Fibroblast of peridontal ligament (primary cell): Measurements from ENCODE around the gene TMEM242.
A peak's percentile ranks its signal among the peaks of the same experiment; 100 is the strongest.
"Not testable (repeated sequence)": the region's sequence is repeated elsewhere in the genome, so short reads cannot be mapped to it uniquely, and the experiment has no call there.

Source experiments
- DNase-seq: peaks from one replicate; pipeline ENCODE4 v3.0.0-alpha.2; 2010; ENCODE audit errors: extremely low read depth

Gene TMEM242

GRCh38 chr6:157323966-157324300 lies 614 bp upstream of the TMEM242 start:
- peak; percentile 82 for DNase-seq

DNA sequence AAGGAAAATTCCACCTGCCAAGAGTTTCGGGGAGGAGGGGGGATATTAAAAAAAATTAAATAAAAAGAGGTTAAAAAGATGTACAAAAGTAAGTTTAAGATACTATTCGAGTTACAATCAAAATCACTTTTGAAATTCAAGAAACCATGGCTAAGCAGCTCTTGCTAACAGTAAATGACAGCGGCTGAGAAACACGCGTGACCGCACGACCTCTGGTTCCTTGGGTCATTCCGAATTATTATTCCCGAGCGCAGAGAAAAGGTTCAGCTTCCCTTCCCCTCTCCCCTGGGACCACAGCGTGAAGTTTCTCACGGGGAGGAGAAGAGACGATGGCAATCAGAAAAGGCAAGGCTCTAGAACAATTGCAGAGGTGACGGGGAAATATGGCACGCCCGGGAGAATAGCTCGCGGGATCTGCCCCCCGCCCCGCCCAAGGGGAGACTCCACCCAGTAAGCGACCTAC lies 496 bp downstream of the TMEM242 start:
- no peak for DNase-seq

DNA sequence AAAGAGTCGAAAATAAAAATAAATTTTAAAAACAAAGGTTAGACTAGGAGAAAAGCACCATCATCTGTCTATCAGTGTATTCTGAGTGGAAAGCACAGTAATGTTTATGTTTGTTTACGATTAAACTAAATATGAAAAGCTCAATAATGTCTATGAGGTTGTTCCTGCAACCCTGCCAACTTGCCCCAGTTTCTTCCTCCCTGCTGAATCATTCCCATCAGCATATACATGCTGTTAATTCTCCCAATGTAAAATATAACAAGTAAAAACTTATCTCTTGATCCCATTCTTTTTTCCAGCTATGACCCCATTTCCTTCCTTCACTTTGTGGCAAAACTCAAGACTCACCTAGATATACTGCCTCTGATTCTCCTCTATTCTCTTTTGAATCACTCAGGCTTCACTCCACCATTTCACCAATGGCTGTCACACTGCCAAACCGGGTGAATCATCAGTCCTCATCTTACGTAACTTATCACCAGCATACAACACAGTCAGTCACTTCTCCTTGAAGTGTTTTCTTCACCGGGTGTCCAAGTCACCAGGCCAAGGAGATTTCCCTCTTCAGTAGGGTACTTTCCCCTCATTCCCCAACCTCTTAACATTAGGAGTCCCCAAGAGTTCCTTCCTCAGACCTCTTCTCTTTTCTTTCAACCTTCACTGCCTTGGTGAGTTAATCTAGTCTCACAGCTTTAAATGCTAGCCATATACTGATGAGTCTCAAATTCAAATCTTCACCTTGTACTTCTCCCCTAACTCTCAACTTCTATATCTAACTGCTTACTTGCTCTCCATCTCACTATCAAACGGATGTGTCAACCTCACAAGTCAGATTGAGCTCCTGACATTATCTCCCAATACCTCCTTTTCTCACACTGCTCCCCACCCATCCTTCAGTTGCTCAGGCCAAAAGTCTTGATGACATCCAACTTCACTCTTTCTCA lies 6.2 kb downstream of the TMEM242 start:
- DNase-seq = peak; percentile 91

GRCh38 chr6:157314705-157315321 lies 8.5 kb downstream of the TMEM242 start:
- DNase-seq = peak; percentile 92

GRCh38 chr6:157313531-157314467 lies 9.5 kb downstream of the TMEM242 start:
- DNase-seq = no peak

DNA sequence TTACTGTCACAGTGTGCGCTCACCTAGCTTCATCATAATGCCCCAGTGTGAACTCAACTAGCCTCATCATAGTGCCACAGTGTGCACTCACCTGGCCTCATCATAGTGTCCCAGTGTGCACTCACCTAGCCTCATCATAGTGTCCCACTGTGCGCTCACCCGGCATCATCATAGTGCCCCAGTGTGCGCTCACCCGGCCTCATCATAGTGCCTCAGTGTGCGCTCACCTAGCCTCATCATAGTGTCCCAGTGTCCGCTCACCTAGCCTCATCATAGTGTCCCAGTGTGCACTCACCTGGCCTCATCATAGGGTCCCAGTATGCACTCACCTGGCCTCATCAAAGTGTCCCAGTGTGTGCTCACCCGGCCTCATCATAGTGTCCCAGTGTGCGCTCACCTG lies 10.6 kb downstream of the TMEM242 start:
- no peak for DNase-seq

DNA sequence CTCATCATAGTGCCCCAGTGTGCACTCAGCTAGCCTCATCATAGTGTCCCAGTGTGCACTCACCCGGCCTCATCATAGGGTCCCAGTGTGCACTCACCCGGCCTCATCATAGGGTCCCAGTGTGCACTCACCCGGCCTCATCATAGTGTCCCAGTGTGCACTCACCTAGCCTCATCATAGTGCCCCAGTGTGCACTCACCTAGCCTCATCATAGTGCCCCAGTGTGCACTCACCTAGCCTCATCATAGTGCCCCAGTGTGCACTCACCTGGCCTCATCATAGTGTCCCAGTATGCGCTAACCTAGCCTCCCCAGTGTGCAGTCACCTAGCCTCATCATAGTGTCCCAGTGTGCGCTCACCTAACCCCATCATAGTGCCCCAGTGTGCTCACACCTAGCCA lies 12.6 kb downstream of the TMEM242 start:
- DNase-seq = not testable (repeated sequence)

- DNase-seq = no peak
These were observed 15.7 kb downstream of the TMEM242 start for GRCh38 chr6:157307661-157308060.

- DNase-seq = no peak
These were observed 17.4 kb downstream of the TMEM242 start for GRCh38 chr6:157305670-157306653.

GRCh38 chr6:157304899-157305663 lies 18.2 kb downstream of the TMEM242 start:
- no peak for DNase-seq

- DNase-seq = no peak
These were observed 20.6 kb downstream of the TMEM242 start for GRCh38 chr6:157302736-157303135.

DNA sequence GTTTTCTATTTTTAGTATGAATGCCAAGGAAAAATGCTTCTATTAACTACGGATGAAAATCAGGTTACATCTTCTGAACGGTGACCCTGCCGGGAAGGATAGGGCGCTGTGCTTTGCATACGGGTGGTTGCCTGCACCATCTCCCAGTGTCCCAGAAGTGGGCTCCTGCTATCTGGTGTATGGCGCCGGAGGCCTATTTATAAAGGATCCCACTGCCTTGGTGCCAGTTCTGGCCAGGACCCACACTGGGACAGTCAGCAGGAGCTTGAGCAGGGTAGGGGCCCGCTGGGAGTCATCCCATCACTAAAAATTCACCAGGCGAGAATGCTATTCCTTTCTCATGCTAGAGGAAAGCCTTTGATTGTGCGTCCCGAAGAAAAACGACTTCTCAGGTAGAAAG lies 22.9 kb downstream of the TMEM242 start:
- no peak for DNase-seq

DNA sequence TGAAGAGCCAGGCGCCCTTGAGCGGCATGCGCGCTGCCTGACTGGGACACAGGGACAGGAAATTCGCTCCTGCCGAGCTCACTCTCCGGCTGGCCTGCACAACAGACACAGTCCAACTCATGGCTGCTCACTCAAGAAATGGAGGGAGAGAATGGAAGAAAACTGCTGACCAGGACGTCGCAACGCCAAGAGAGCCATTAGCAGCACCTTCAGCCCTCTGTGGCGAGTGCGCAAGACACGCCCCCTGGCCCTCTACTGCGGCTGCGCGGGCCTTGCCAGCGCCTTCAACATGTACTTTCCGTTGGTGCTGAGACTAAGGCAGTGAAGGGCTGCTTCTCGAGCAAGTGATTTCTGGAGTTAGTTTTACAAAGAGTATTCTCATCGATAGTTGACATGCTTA lies 23.3 kb downstream of the TMEM242 start:
- no peak for DNase-seq

DNA sequence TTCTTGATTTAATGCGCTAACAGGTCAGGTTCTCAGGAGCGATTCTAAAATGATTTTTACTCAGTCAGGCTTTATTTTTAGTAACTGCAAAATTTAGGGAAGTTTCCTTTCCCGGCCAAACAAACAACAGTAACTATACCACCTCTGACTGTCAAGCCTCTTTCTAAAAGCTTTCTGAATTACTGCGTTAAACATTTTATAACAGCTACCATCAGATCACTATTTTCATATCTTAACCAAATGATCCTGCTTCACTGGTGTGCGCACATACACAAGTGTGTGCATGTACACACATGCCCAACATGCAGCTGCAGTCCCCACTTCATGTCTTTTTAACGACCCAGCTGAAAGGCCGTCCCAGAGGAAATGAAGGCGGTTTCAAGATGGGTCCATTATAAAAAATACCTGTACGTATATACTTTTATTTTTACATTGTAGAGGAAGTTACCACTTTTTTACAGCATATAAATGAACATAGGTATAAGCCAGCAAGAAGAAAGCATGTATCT lies 25.0 kb downstream of the TMEM242 start:
- DNase-seq = no peak

- no peak for DNase-seq
These were observed 28.7 kb downstream of the TMEM242 start for GRCh38 chr6:157294654-157295053.

DNA sequence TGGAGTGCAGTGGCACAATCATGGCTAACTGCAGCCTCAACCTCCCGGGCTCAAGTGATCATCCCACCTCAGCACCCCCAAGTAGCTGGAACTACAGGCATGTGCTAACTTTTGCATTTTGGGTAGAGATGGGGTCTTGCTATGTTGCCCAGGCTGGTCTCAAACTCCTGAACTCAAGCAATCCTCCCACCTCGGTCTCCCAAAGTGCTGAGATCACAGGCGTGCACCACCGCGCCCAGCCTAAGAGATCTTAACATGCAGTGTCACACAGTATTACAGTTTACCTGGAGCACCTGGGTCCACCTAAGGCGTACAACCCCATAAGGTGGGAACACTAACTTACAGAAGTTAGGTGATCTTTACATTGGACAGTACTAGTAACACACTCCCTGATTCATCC lies 29.5 kb downstream of the TMEM242 start:
- DNase-seq = no peak

- no peak for DNase-seq
These were observed 31.1 kb downstream of the TMEM242 start for GRCh38 chr6:157292202-157292601.

GRCh38 chr6:157291356-157291755 lies 32.0 kb downstream of the TMEM242 start:
- DNase-seq = no peak

DNA sequence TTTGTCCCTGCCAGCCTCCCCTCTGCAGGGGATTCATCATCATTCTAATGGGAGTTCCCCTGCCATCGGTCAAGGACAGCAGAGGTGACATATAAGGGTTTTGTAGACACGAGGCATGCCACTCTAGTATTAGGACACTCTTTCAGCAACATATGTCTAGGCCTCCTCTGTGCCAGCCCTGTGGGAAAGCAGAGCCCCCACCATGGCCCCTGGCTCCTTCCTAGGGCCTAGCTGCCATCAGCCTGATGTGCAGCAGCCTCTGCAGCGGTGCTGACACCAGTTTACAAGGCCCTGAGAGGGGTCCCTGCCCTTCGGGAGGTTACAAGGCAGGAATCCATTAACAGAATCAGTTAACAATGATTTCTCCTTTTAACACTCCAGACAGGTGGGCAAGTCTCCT lies 32.5 kb downstream of the TMEM242 start:
- DNase-seq = no peak

DNA sequence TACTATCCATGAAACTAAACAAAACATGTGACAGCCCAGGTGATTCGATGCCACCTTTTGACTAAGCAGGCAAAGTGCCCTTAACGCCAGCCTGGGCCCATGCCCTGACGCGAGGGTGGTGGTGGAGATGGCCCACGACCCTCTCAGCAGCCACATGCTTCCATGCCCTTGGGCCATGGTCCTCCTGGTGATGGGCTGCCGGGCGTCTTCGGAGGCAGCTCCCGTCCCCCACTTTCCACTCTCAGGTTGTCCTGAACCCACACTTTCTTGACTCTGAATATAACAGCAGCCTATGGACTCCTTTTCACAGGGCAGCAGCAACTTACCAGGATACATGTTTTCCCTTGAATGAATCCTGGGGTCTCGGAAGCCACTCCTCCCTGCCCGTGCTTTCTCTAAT lies 33.6 kb downstream of the TMEM242 start:
- DNase-seq = no peak
